ENCODE data around the gene ZSCAN30. TPM values are rescaled to one million over a fixed set of nuclear protein-coding genes. Genes with fewer than 3 reads are reported as not detected.
A peak's percentile ranks its signal among the peaks of the same experiment; 100 is the strongest.
"Not testable (repeated sequence)": the region's sequence is repeated elsewhere in the genome, so short reads cannot be mapped to it uniquely, and the experiment has no call there.

ZSCAN30 gene
- total and polyA plus RNA-seq, 3 experiments from 2014 or later, result 3.0 to 10.8 (median 8.9) TPM

GRCh38 chr18:35227254-35227653 lies 62.8 kb downstream of the ZSCAN30 start:
- no peak overlapping the region for H3K4me3 ChIP-seq (ENCODE audit: low read length)
- no peak overlapping the region for H3K4me3 Mint-ChIP-seq
- H3K9me3 Mint-ChIP-seq, result no peaks in the 10 kb centered on the region
- H3K27me3 Mint-ChIP-seq, result peaks cover 5 to 13% of the 10 kb centered on the region in 2 donors
- no peaks in the 10 kb centered on the region for H3K4me1 ChIP-seq (ENCODE audit: insufficient read depth, low read length)
- H3K36me3 ChIP-seq (ENCODE audit: insufficient read depth, low read length), result no peaks in the 10 kb centered on the region
- H3K27ac ChIP-seq (ENCODE audit: low read depth, low read length), result no peak overlapping the region
- no peaks in the 10 kb centered on the region for H3K9me3 ChIP-seq (ENCODE audit: low read length)
- H3K4me1 Mint-ChIP-seq, result peaks cover 3 to 4% (median 4%) of the 10 kb centered on the region in 3 donors
- CTCF ChIA-PET, result no interaction called here
- H3K36me3 Mint-ChIP-seq, result no peaks in the 10 kb centered on the region
- DNase-seq, result no peak
- POLR2A ChIA-PET, result no interaction called here
- H3K27me3 ChIP-seq (ENCODE audit: insufficient read depth, low read length, poor library complexity, severe bottlenecking), result no peaks in the 10 kb centered on the region
- H3K27ac Mint-ChIP-seq, result no peak overlapping the region

- Mint-ChIP-seq H3K27me3 (peaks cover 0 to 12% of the 10 kb centered on the region in 2 donors), H3K4me1 (no peaks in the 10 kb centered on the region), H3K9me3 (no peaks in the 10 kb centered on the region), H3K4me3 (no peak overlapping the region), H3K36me3 (no peaks in the 10 kb centered on the region), H3K27ac (no peak overlapping the region)
- Histone ChIP-seq H3K4me3 (ENCODE audit: low read length) (no peak overlapping the region), H3K27ac (ENCODE audit: low read depth, low read length) (no peak overlapping the region), H3K36me3 (ENCODE audit: insufficient read depth, low read length) (no peaks in the 10 kb centered on the region), H3K4me1 (ENCODE audit: insufficient read depth, low read length) (no peaks in the 10 kb centered on the region), H3K27me3 (ENCODE audit: insufficient read depth, low read length, poor library complexity, severe bottlenecking) (no peaks in the 10 kb centered on the region), H3K9me3 (ENCODE audit: low read length) (no peaks in the 10 kb centered on the region)
- no peak for DNase-seq
- ChIA-PET CTCF (no interaction called here), POLR2A (no interaction called here)
Measured at GRCh38 chr18:35223797-35224196, 66.2 kb downstream of the ZSCAN30 start.

GRCh38 chr18:35220424-35220823 lies 69.6 kb downstream of the ZSCAN30 start:
- no peak overlapping the region for H3K27ac ChIP-seq (ENCODE audit: low read depth, low read length)
- no peak overlapping the region for H3K4me3 ChIP-seq (ENCODE audit: low read length)
- H3K9me3 Mint-ChIP-seq, result no peaks in the 10 kb centered on the region
- H3K27me3 ChIP-seq (ENCODE audit: insufficient read depth, low read length, poor library complexity, severe bottlenecking), result no peaks in the 10 kb centered on the region
- H3K27me3 Mint-ChIP-seq, result peaks cover 4 to 22% of the 10 kb centered on the region in 2 donors
- no peak overlapping the region for H3K4me3 Mint-ChIP-seq
- no peaks in the 10 kb centered on the region for H3K4me1 ChIP-seq (ENCODE audit: insufficient read depth, low read length)
- no peaks in the 10 kb centered on the region for H3K36me3 ChIP-seq (ENCODE audit: insufficient read depth, low read length)
- no peak overlapping the region for H3K27ac Mint-ChIP-seq
- no peaks in the 10 kb centered on the region for H3K9me3 ChIP-seq (ENCODE audit: low read length)
- no peaks in the 10 kb centered on the region for H3K36me3 Mint-ChIP-seq
- ChIA-PET CTCF (no interaction called here), POLR2A (no interaction called here)
- DNase-seq, result no peak
- H3K4me1 Mint-ChIP-seq, result no peaks in the 10 kb centered on the region

GRCh38 chr18:35219331-35219730 lies 70.7 kb downstream of the ZSCAN30 start:
- H3K27me3 Mint-ChIP-seq, result peaks cover 5 to 22% of the 10 kb centered on the region in 2 donors
- H3K27ac ChIP-seq (ENCODE audit: low read depth, low read length); H3K27ac Mint-ChIP-seq; H3K9me3 ChIP-seq (ENCODE audit: low read length); H3K36me3 ChIP-seq (ENCODE audit: insufficient read depth, low read length); POLR2A ChIA-PET; H3K27me3 ChIP-seq (ENCODE audit: insufficient read depth, low read length, poor library complexity, severe bottlenecking); H3K4me1 ChIP-seq (ENCODE audit: insufficient read depth, low read length); H3K4me1 Mint-ChIP-seq; DNase-seq; H3K36me3 Mint-ChIP-seq; CTCF ChIA-PET; H3K9me3 Mint-ChIP-seq; H3K4me3 ChIP-seq (ENCODE audit: low read length); H3K4me3 Mint-ChIP-seq: not testable (repeated sequence)

- H3K4me1 ChIP-seq (ENCODE audit: insufficient read depth, low read length); H3K36me3 Mint-ChIP-seq; H3K36me3 ChIP-seq (ENCODE audit: insufficient read depth, low read length); H3K27ac ChIP-seq (ENCODE audit: low read depth, low read length); H3K27ac Mint-ChIP-seq; H3K4me3 ChIP-seq (ENCODE audit: low read length); DNase-seq; POLR2A ChIA-PET; CTCF ChIA-PET; H3K4me3 Mint-ChIP-seq; H3K4me1 Mint-ChIP-seq; H3K9me3 ChIP-seq (ENCODE audit: low read length); H3K27me3 ChIP-seq (ENCODE audit: insufficient read depth, low read length, poor library complexity, severe bottlenecking); H3K9me3 Mint-ChIP-seq: not testable (repeated sequence)
- H3K27me3 Mint-ChIP-seq, result peaks cover 6 to 10% of the 10 kb centered on the region in 2 donors
Measured at GRCh38 chr18:35216611-35217010, 73.4 kb downstream of the ZSCAN30 start.

GRCh38 chr18:35215026-35215425 lies 75.0 kb downstream of the ZSCAN30 start:
- Histone ChIP-seq H3K9me3 (ENCODE audit: low read length) (no peaks in the 10 kb centered on the region), H3K36me3 (ENCODE audit: insufficient read depth, low read length) (no peaks in the 10 kb centered on the region), H3K27me3 (ENCODE audit: insufficient read depth, low read length, poor library complexity, severe bottlenecking) (no peaks in the 10 kb centered on the region), H3K4me1 (ENCODE audit: insufficient read depth, low read length) (no peaks in the 10 kb centered on the region), H3K4me3 (ENCODE audit: low read length) (no peak overlapping the region), H3K27ac (ENCODE audit: low read depth, low read length) (no peak overlapping the region)
- no peaks in the 10 kb centered on the region for H3K36me3 Mint-ChIP-seq
- CTCF ChIA-PET, result no interaction called here
- peaks cover 6 to 10% of the 10 kb centered on the region in 2 donors for H3K27me3 Mint-ChIP-seq
- no peak overlapping the region for H3K27ac Mint-ChIP-seq
- no peaks in the 10 kb centered on the region for H3K4me1 Mint-ChIP-seq
- H3K4me3 Mint-ChIP-seq, result no peak overlapping the region
- DNase-seq, result no peak
- H3K9me3 Mint-ChIP-seq, result no peaks in the 10 kb centered on the region
- POLR2A ChIA-PET, result no interaction called here

- H3K9me3 Mint-ChIP-seq; H3K4me3 ChIP-seq (ENCODE audit: low read length); H3K27ac Mint-ChIP-seq; H3K27me3 ChIP-seq (ENCODE audit: insufficient read depth, low read length, poor library complexity, severe bottlenecking); POLR2A ChIA-PET; H3K36me3 Mint-ChIP-seq; DNase-seq; CTCF ChIA-PET; H3K4me3 Mint-ChIP-seq; H3K36me3 ChIP-seq (ENCODE audit: insufficient read depth, low read length); H3K9me3 ChIP-seq (ENCODE audit: low read length); H3K4me1 Mint-ChIP-seq; H3K4me1 ChIP-seq (ENCODE audit: insufficient read depth, low read length); H3K27ac ChIP-seq (ENCODE audit: low read depth, low read length): not testable (repeated sequence)
- H3K27me3 Mint-ChIP-seq, result peaks cover 7 to 17% of the 10 kb centered on the region in 2 donors
Measured at GRCh38 chr18:35205746-35206458, 84.1 kb downstream of the ZSCAN30 start.

- no peaks in the 10 kb centered on the region for H3K4me1 Mint-ChIP-seq
- no peaks in the 10 kb centered on the region for H3K27me3 ChIP-seq (ENCODE audit: insufficient read depth, low read length, poor library complexity, severe bottlenecking)
- DNase-seq, result no peak
- H3K36me3 ChIP-seq (ENCODE audit: insufficient read depth, low read length), result no peaks in the 10 kb centered on the region
- peaks cover 0 to 7% (median 0%) of the 10 kb centered on the region in 5 donors for H3K9me3 Mint-ChIP-seq
- H3K27ac ChIP-seq (ENCODE audit: low read depth, low read length), result no peak overlapping the region
- H3K27me3 Mint-ChIP-seq, result peaks cover 7 to 21% of the 10 kb centered on the region in 2 donors
- H3K9me3 ChIP-seq (ENCODE audit: low read length), result no peaks in the 10 kb centered on the region
- H3K4me3 Mint-ChIP-seq, result no peak overlapping the region
- peak overlapping the region in 1 of 8 donors; percentile 58 for H3K27ac Mint-ChIP-seq
- CTCF ChIA-PET, result no interaction called here
- no peak overlapping the region for H3K4me3 ChIP-seq (ENCODE audit: low read length)
- H3K4me1 ChIP-seq (ENCODE audit: insufficient read depth, low read length), result no peaks in the 10 kb centered on the region
- POLR2A ChIA-PET, result no interaction called here
- peaks cover 0 to 7% (median 0%) of the 10 kb centered on the region in 3 donors for H3K36me3 Mint-ChIP-seq
Measured at GRCh38 chr18:35205199-35205712, 84.8 kb downstream of the ZSCAN30 start.
